Right lung (tissue), 5 donors: ENCODE results near the gene CD163L1. TPM values are rescaled to one million over a fixed set of nuclear protein-coding genes. Genes with fewer than 3 reads are reported as not detected.

ENCODE experiments used
- DNase-seq, 2 donors: peaks; one replicate each; pipeline ENCODE4 v3.0.0-alpha.2; 2013
- polyA plus RNA-seq, 5 donors: library from polyadenylated mRNA; unstranded; fragments of 120-200 nt; gene quantifications; one replicate each; pipeline versions ENCODE4 v1.2.1 to v1.2.3, GENCODE V29; 2013; ENCODE audit warnings: inconsistent platforms in 1 of 5, low replicate concordance in 1 of 5; ENCODE audit not compliant: insufficient read length in 5 of 5, insufficient read depth in 1 of 5

The CD163L1 gene
- polyA plus RNA-seq, 5 donors = 4.7 to 8.9 (median 5.9) TPM

GRCh38 chr12:7327918-7328317 lies 116.0 kb downstream of the CD163L1 start:
- DNase-seq = no peak

- DNase-seq = no peak
Measured at GRCh38 chr12:7324176-7324575, 119.8 kb downstream of the CD163L1 start.

GRCh38 chr12:7322599-7322998 lies 121.4 kb downstream of the CD163L1 start:
- no peak for DNase-seq

- DNase-seq = no peak
Measured at GRCh38 chr12:7321624-7322023, 122.3 kb downstream of the CD163L1 start.

GRCh38 chr12:7319930-7320329 lies 124.0 kb downstream of the CD163L1 start:
- DNase-seq = no peak

DNA sequence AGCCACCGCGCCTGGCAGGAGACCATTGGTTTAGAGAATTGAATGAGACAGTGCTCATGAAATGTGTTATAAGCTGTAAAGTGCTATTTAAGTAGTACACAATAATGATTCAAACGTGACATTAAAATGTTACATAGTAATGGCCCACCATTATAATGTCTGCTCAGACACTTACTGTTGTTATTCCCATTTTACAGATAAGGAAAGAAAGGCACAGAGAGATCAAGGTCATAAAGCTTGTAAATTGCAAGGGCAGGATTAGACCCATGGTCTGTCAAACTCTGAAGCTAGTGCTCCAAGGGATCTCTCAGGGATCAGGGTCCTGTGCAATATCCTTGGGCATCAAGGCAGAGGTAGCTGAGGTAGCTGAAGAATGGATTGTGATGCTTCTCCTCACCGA lies 133.9 kb downstream of the CD163L1 start:
- DNase-seq = no peak

Other genes starting within 250 kb of the CD163L1 start
- under 1 TPM in 3 of 5 donors, not detected in 2; 0.05 to 0.20 (median 0.12) TPM for gene ACSM4, start 140.1 kb downstream of the CD163L1 start, polyA plus RNA-seq
- 10 to 100 TPM; 13.0 to 18.2 (median 14.8) TPM for gene CD163, start 59.6 kb upstream of the CD163L1 start, polyA plus RNA-seq
- not detected for gene APOBEC1, start 221.8 kb upstream of the CD163L1 start, polyA plus RNA-seq